ENCODE data around the gene RELL2.

- TF ChIP-seq CTCF (conservative IDR thresholded peaks at IDR 0.05; ENCODE audit: low read length) (no peak), EZH2phosphoT487 (IDR thresholded peaks at IDR 0.05; ENCODE audit: borderline replicate concordance, low read depth, low read length) (no peak)
Observed at GRCh38 chr5:141657937-141658545, 21.2 kb downstream of the RELL2 start.

All from OCI-LY7 (cell line).